ENCODE measurements around the gene SECISBP2L. TPM values are rescaled to one million over a fixed set of nuclear protein-coding genes. Genes with fewer than 3 reads are reported as not detected.
A peak's percentile ranks its signal among the peaks of the same experiment; 100 is the strongest.

SECISBP2L gene
- total RNA-seq, 6 experiments from 2014 or later: 13.5 to 24.6 (median 19.5) TPM

GRCh38 chr15:48962662-48963523, 83.4 kb downstream of the SECISBP2L start:
- Histone ChIP-seq H3K4me3 (peak overlapping the region; percentile 32 to 46 (median 45)), H3K9me3 (no peaks in the 10 kb centered on the region), H3K36me3 (no peaks in the 10 kb centered on the region), H3K27me3 (peaks cover 0 to 8% of the 10 kb centered on the region in 2 donors), H3K4me1 (peaks cover 0 to 13% (median 4%) of the 10 kb centered on the region in 4 donors), H3K27ac (no peak overlapping the region)
- WGBS (ENCODE audit: insufficient coverage, low coverage, low lambda C conversion rate, missing lambda C conversion rate): 0% methylated on average over 18 of the region's 54 CpGs
- intact Hi-C loops (cut with DNase I): no loop called here
- DNase-seq (peak; percentile 50 to 65 (median 61)), ATAC-seq (peak; percentile 86 to 93 (median 90))
- TF ChIP-seq POLR2A (IDR thresholded peaks at IDR 0.05) (no peak), CTCF (IDR thresholded peaks at IDR 0.05) (no peak)

GRCh38 chr15:48955967-48956366, 90.3 kb downstream of the SECISBP2L start:
- Histone ChIP-seq H3K27me3 (no peaks in the 10 kb centered on the region), H3K9me3 (no peaks in the 10 kb centered on the region), H3K4me1 (no peaks in the 10 kb centered on the region), H3K36me3 (no peaks in the 10 kb centered on the region), H3K27ac (no peak overlapping the region), H3K4me3 (no peak overlapping the region)
- intact Hi-C loops (cut with DNase I): no loop called here
- 77% methylated on average over 3 of the region's 3 CpGs for WGBS (ENCODE audit: insufficient coverage, low coverage, low lambda C conversion rate, missing lambda C conversion rate)
- TF ChIP-seq POLR2A (IDR thresholded peaks at IDR 0.05): no peak
- no peak for TF ChIP-seq CTCF (IDR thresholded peaks at IDR 0.05)
- ATAC-seq: no peak
- no peak for DNase-seq

GRCh38 chr15:48955370-48955769, 90.9 kb downstream of the SECISBP2L start:
- Histone ChIP-seq H3K4me3 (no peak overlapping the region), H3K36me3 (no peaks in the 10 kb centered on the region), H3K9me3 (no peaks in the 10 kb centered on the region), H3K4me1 (no peaks in the 10 kb centered on the region), H3K27me3 (no peaks in the 10 kb centered on the region), H3K27ac (no peak overlapping the region)
- WGBS (ENCODE audit: insufficient coverage, low coverage, low lambda C conversion rate, missing lambda C conversion rate): 71% methylated on average over 2 of the region's 4 CpGs
- TF ChIP-seq POLR2A (IDR thresholded peaks at IDR 0.05) (no peak), CTCF (IDR thresholded peaks at IDR 0.05) (no peak)
- DNase-seq (no peak), ATAC-seq (no peak)
- intact Hi-C loops (cut with DNase I): no loop called here

GRCh38 chr15:48954538-48954937, 91.7 kb downstream of the SECISBP2L start:
- Histone ChIP-seq H3K27me3 (no peaks in the 10 kb centered on the region), H3K36me3 (no peaks in the 10 kb centered on the region), H3K9me3 (no peaks in the 10 kb centered on the region), H3K4me3 (no peak overlapping the region), H3K27ac (no peak overlapping the region), H3K4me1 (no peaks in the 10 kb centered on the region)
- WGBS (ENCODE audit: insufficient coverage, low coverage, low lambda C conversion rate, missing lambda C conversion rate): 75% methylated on average over 5 of the region's 5 CpGs
- no peak for ATAC-seq
- intact Hi-C loops (cut with DNase I): no loop called here
- TF ChIP-seq CTCF (IDR thresholded peaks at IDR 0.05): no peak
- no peak for TF ChIP-seq POLR2A (IDR thresholded peaks at IDR 0.05)
- no peak for DNase-seq

All from right lobe of liver (tissue), 6 donors.